ENCODE data around the gene SORCS2. TPM values are rescaled to one million over a fixed set of nuclear protein-coding genes. Genes with fewer than 3 reads are reported as not detected.

SORCS2 gene
- polyA plus RNA-seq, 1 donor (not counting 4 experiments of a cell fraction or from before 2014, with no cell fraction given) = 0.09 TPM

GRCh38 chr4:7170012-7170411, 22.3 kb upstream of the SORCS2 start:
- H4K20me1 ChIP-seq (ENCODE audit: control insufficient read depth, extremely low read depth, insufficient read depth, low read length) = no peaks in the 10 kb centered on the region
- H3K4me2 ChIP-seq (ENCODE audit: control insufficient read depth, extremely low read depth, insufficient read depth, low read depth, low read length) = no peak overlapping the region
- no peaks in the 10 kb centered on the region for H3K36me3 ChIP-seq (ENCODE audit: control insufficient read depth in 2 of 2, extremely low read depth in 1 of 2, insufficient read depth in 2 of 2, low read length in 2 of 2)
- H3K27ac ChIP-seq (ENCODE audit: control insufficient read depth, insufficient read depth, low read length) = no peak overlapping the region
- dilution Hi-C loops (cut with MboI; ENCODE audit: extremely low pct_ligation_motif_present, low sequenced_read_pairs) = no loop called here
- H3K4me3 ChIP-seq (ENCODE audit: control insufficient read depth in 2 of 3, extremely low read depth in 1 of 3, insufficient read depth in 2 of 3, low read depth in 1 of 3, low read length in 3 of 3) = no peak overlapping the region
- TF ChIP-seq, protein P1, sequence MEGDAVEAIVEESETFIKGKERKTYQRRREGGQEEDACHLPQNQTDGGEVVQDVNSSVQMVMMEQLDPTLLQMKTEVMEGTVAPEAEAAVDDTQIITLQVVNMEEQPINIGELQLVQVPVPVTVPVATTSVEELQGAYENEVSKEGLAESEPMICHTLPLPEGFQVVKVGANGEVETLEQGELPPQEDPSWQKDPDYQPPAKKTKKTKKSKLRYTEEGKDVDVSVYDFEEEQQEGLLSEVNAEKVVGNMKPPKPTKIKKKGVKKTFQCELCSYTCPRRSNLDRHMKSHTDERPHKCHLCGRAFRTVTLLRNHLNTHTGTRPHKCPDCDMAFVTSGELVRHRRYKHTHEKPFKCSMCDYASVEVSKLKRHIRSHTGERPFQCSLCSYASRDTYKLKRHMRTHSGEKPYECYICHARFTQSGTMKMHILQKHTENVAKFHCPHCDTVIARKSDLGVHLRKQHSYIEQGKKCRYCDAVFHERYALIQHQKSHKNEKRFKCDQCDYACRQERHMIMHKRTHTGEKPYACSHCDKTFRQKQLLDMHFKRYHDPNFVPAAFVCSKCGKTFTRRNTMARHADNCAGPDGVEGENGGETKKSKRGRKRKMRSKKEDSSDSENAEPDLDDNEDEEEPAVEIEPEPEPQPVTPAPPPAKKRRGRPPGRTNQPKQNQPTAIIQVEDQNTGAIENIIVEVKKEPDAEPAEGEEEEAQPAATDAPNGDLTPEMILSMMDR (optimal IDR thresholded peaks at IDR 0.05 in 1 of 3, IDR thresholded peaks at IDR 0.05 in 1 of 3, conservative IDR thresholded peaks at IDR 0.05 in 1 of 3; ENCODE audit: extremely low read depth in 1 of 3, insufficient read depth in 2 of 3, low read length in 3 of 3) = no peak
- TF ChIP-seq EZH2 (IDR thresholded peaks at IDR 0.05; ENCODE audit: low read length) = no peak
- peaks cover 4% of the 10 kb centered on the region for H3K4me1 ChIP-seq (ENCODE audit: control insufficient read depth, extremely low read depth, insufficient read depth, low read length)
- no peaks in the 10 kb centered on the region for H3K9me1 ChIP-seq (ENCODE audit: control insufficient read depth, extremely low read depth, insufficient read depth, low read length)
- DNase-seq (ENCODE audit: low read depth, low spot score) = no peak
- H3K27me3 ChIP-seq (ENCODE audit: control insufficient read depth, extremely low read depth, insufficient read depth, low read length) = no peaks in the 10 kb centered on the region
- no peak for FAIRE-seq
- H3K9ac ChIP-seq (ENCODE audit: control insufficient read depth, extremely low read depth, insufficient read depth, low read length) = no peak overlapping the region
- no peaks in the 10 kb centered on the region for H3K79me2 ChIP-seq (ENCODE audit: control insufficient read depth, insufficient read depth, low read length)
- no peaks in the 10 kb centered on the region for H3K9me3 ChIP-seq (ENCODE audit: control insufficient read depth, low read depth, low read length)
- H2AFZ ChIP-seq (ENCODE audit: control insufficient read depth, low read length) = no peak overlapping the region

- dilution Hi-C loops (cut with MboI; ENCODE audit: extremely low pct_ligation_motif_present, low sequenced_read_pairs) = no loop called here
Observed at GRCh38 chr4:7171191-7171900, 21.0 kb upstream of the SORCS2 start.

More at GRCh38 chr4:7171191-7171900, 21.0 kb upstream of the SORCS2 start:
- Histone ChIP-seq H3K9ac (ENCODE audit: control insufficient read depth, extremely low read depth, insufficient read depth, low read length) (no peak overlapping the region), H3K9me3 (ENCODE audit: control insufficient read depth, low read depth, low read length) (no peaks in the 10 kb centered on the region), H3K4me1 (ENCODE audit: control insufficient read depth, extremely low read depth, insufficient read depth, low read length) (peaks cover 4% of the 10 kb centered on the region), H3K4me3 (ENCODE audit: control insufficient read depth in 2 of 3, extremely low read depth in 1 of 3, insufficient read depth in 2 of 3, low read depth in 1 of 3, low read length in 3 of 3) (no peak overlapping the region), H2AFZ (ENCODE audit: control insufficient read depth, low read length) (no peak overlapping the region), H4K20me1 (ENCODE audit: control insufficient read depth, extremely low read depth, insufficient read depth, low read length) (no peaks in the 10 kb centered on the region), H3K27me3 (ENCODE audit: control insufficient read depth, extremely low read depth, insufficient read depth, low read length) (no peaks in the 10 kb centered on the region), H3K4me2 (ENCODE audit: control insufficient read depth, extremely low read depth, insufficient read depth, low read depth, low read length) (no peak overlapping the region), H3K79me2 (ENCODE audit: control insufficient read depth, insufficient read depth, low read length) (no peaks in the 10 kb centered on the region), H3K9me1 (ENCODE audit: control insufficient read depth, extremely low read depth, insufficient read depth, low read length) (no peaks in the 10 kb centered on the region), H3K27ac (ENCODE audit: control insufficient read depth, insufficient read depth, low read length) (no peak overlapping the region), H3K36me3 (ENCODE audit: control insufficient read depth in 2 of 2, extremely low read depth in 1 of 2, insufficient read depth in 2 of 2, low read length in 2 of 2) (no peaks in the 10 kb centered on the region)
- TF ChIP-seq, protein P1 (optimal IDR thresholded peaks at IDR 0.05 in 1 of 3, IDR thresholded peaks at IDR 0.05 in 1 of 3, conservative IDR thresholded peaks at IDR 0.05 in 1 of 3; ENCODE audit: extremely low read depth in 1 of 3, insufficient read depth in 2 of 3, low read length in 3 of 3) = no peak
- TF ChIP-seq EZH2 (IDR thresholded peaks at IDR 0.05; ENCODE audit: low read length) = no peak
- FAIRE-seq (no peak), DNase-seq (ENCODE audit: low read depth, low spot score) (no peak)

Data from keratinocyte (primary cell).